Globus pallidus (tissue), 1 donor: ENCODE measurements around the gene PZP.

Experiments
- DNase-seq: peaks from one replicate; pipeline ENCODE4 v3.0.0-alpha.2; 2015; ENCODE audit warnings: low spot score

The PZP gene

DNA sequence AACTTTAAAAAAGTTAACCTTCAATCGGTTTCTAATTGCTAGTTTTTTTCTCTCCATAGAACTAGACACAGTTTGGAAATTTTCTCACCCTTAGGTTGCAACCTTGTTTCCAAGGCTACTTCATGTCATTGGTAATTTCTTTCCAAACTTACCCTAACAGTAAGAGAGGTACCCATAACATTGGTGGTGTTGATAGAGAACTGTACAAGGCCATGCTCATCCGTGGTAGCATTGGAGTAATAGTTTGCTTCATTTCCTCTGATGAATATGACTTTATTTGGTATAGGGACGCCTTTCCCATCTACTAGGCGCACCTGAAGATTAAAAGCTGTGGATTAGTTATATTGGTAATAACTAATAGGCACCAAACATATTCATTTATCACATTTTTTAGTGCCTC, 104.1 kb downstream of the PZP start:
- DNase-seq = no peak

DNA sequence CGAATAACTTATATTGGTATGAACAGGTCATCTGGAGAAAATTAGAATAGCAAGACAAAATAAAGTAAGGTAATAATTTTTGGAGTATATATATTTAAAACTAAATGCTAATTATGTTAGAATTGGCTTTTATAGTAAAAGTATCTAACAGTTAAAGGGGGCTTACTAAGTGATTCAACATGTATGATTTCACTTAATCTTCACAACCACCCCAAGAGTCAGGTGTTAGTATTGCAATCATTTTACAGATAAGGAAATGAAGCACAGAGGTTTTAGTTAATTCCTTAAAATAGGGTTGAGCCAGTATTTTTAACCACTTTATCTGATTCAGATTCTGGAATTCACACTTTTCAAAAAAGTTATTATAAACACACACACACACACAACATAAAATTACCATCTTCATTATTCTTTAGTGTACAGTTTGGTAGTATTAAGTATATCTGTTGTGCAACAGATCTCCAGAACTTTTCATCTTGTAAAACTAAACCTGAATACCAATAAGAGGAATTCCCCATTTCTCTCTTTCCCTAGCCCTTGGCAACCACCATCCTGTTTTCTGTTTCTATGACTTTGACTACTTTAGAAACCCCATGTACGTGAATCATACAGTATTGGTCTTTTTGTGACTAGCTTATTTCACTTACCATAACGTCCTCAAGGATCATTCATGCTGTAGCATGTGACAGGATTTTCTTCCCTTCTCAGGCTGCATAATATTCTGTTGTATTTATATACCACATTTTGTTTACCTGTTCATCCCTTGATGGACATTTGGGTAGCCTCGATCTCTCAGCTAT, 104.9 kb downstream of the PZP start:
- no peak for DNase-seq

DNA sequence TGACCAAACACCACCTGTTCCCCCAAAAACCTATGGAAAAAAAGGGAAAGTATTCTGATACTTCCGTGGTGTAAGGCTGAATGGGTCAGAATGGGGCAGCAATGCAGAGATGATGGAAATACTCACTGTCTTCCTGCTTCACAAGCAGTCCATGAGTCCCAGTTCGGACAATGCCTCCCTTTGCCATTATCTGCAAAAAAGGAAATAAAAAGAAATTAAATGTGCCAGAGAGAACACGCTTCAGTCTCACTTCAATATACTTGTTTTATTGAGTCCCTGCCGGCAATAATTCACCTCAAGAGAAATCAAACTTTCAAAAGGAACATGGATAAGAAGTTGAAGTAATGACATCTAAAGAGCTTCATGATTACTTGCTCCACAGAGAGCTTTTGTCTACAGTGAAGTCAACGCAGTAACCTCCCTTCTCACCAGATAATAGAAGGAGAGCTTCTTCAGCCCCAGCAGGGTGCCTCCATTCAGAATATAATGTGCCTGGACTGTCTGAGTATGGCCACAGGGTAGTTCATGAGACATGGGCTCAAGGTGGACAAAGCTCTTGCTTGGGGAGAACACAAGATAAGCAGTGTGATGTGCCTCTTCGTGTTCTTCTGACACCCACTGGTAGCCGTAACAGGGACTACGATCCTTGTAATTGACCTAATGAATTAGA, 107.0 kb downstream of the PZP start:
- no peak for DNase-seq

DNA sequence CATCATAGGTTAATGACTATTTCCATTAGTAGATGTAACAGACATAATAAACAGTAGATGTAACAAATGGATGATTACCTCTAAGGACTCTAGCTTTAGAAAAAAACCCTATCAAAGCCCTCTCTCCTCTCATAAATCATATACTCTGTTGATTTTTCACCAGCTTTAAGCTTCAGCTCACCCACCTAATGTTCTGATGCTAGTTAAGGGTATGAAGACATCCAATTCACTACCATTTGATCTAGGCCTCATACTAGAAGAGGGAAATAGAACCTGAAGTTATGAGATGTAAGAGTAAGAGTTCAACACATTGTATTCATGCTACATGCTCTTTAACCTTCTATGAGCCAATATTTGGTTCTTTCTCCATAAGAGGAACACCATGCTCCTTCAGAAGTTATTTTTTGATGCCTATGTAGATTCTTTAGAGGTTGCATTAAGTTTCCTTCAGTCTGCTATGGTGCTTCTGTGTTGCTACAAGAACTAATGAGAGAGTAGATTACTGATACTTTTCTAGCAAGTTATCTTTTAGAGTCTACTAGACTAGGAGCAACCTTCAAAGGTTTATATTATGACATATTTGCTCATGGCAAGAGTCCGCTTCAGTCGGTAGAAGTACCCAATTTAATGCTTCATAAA, 108.5 kb downstream of the PZP start:
- no peak for DNase-seq
